Bronchial epithelial cell (primary cell): Measurements from ENCODE around the gene RNF130. TPM values are rescaled to one million over a fixed set of nuclear protein-coding genes. Genes with fewer than 3 reads are reported as not detected.

Source experiments
- DNase-seq: peaks from one replicate; pipeline ENCODE4 v3.0.0-alpha.2; 2010; ENCODE audit warnings: low read depth
- FAIRE-seq: peaks from 2 replicates; lab custom pipeline; 2011; peaks lifted over from hg19 to GRCh38; lab: Jason Lieb, UNC
- H3K27me3 ChIP-seq: 2 replicates; pipeline ENCODE4 v1.5.1; 2011; ENCODE audit warnings: low read length; ENCODE audit not compliant: control insufficient read depth, insufficient read depth
- H3K36me3 ChIP-seq: 2 replicates; pipeline ENCODE4 v1.5.1; 2011; ENCODE audit warnings: low read length; ENCODE audit not compliant: control insufficient read depth, insufficient read depth
- H3K4me3 ChIP-seq: 2 replicates; pipeline ENCODE4 v1.5.1; 2011; ENCODE audit warnings: mild to moderate bottlenecking, low read depth, low read length, control low read depth
- CTCF ChIP-seq: IDR thresholded peaks from 2 replicates; pipeline ENCODE4 v1.5.1; 2011; ENCODE audit warnings: mild to moderate bottlenecking, moderate library complexity, low read length, control low read depth, inconsistent platforms; ENCODE audit not compliant: insufficient read depth, severe bottlenecking
- total RNA-seq: library from RNA; depleted of rRNA; stranded (reverse); fragments of >200 nt; gene quantifications from 2 replicates; pipeline ENCODE4 v1.2.1, GENCODE V29; 2014

RNF130 gene
- total RNA-seq, 1 donor from 2014 or later, result 16.8 TPM

DNA sequence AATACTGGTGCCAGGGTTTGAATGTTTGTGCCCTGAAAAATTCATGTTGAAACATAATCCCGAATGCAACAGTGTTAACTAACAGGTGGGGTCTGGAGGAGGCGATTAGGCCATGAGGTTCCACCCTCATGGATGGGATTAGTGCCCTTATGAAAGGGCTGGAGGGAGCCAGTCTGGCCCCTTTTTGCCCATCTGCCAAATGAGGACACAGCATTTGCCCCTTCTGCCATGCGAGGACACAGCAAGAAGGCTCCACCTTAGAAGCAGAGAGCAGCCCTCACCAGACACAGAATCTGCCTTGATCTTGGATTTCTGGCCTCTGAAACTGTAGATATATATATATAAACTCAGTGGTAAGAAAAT, 32.6 kb upstream of the RNF130 start:
- H3K27me3 ChIP-seq, result no peaks in the 10 kb centered on the region
- no peak for FAIRE-seq
- no peak for DNase-seq
- H3K36me3 ChIP-seq, result no peaks in the 10 kb centered on the region
- TF ChIP-seq CTCF, result no peak
- H3K4me3 ChIP-seq, result no peak overlapping the region

- Histone ChIP-seq H3K4me3 (no peak overlapping the region), H3K27me3 (no peaks in the 10 kb centered on the region), H3K36me3 (no peaks in the 10 kb centered on the region)
- no peak for TF ChIP-seq CTCF
- FAIRE-seq (no peak), DNase-seq (no peak)
These were observed 32.1 kb upstream of the RNF130 start for GRCh38 chr5:180103487-180104167.

DNA sequence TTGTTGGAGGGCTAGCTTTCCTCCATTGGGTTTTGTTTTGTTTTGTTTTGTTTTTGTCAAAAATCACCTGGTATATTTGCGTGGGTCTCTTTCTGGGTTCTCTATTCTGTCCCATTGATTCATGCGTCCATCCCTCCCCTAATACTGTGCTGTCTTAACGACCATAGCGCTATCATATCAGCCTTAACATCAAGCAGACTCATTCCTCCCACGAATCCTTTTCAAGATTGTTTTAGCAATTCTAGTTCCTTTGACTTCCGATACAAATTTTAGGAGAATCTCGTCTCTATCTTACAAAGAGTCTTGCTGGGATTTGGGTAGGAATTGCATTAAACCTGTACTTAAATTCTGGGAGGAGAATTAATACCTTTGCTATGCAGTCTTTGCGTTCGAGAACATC, 31.1 kb upstream of the RNF130 start:
- H3K4me3 ChIP-seq, result no peak overlapping the region
- no peak for DNase-seq
- TF ChIP-seq CTCF, result no peak
- no peaks in the 10 kb centered on the region for H3K27me3 ChIP-seq
- no peak for FAIRE-seq
- no peaks in the 10 kb centered on the region for H3K36me3 ChIP-seq

- no peak for FAIRE-seq
- Histone ChIP-seq H3K4me3 (no peak overlapping the region), H3K36me3 (no peaks in the 10 kb centered on the region), H3K27me3 (no peaks in the 10 kb centered on the region)
- no peak for DNase-seq
- TF ChIP-seq CTCF, result no peak
These were observed 30.0 kb upstream of the RNF130 start for GRCh38 chr5:180101451-180102105.

DNA sequence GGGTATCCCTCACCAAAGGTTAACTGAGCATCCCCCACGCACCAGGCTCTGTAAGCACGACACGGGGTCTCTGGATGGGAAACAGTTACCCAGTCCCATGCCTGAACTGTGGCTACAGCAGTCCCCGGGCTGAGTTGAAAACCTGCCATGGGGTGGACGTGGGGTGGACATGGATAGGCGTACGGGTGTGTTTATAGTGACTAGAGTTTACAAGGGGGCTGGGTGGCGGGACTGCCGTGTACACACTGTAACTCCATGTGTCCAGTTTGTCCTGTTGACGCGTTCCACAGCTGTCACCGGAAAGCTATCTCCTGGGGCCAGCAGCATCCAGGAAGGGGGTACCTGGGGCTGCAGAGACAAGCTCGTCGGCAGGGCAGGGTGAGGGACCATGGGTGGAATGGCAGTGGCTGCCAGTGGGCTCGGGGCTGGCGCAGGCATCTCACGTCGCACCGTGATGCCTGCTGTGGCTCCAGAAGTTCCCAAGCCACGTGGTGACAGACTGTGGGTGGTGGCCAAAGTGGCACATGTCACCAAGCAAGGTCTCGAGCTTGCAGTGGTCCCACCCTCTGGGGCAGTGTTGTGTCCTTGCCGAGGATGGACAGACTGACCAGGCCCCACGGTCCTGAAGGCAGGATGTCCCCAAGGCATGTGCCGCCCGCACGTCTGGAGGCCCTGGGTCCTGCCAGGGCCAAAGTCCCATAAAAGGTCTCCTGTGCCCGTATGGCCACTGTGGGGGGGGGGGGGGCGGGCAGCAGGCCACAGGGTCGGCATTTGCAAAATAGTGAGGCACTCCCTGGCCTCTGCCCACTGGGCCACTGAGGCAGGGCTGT, 29.3 kb upstream of the RNF130 start:
- DNase-seq, result no peak
- no peaks in the 10 kb centered on the region for H3K36me3 ChIP-seq
- no peaks in the 10 kb centered on the region for H3K27me3 ChIP-seq
- no peak overlapping the region for H3K4me3 ChIP-seq
- TF ChIP-seq CTCF, result no peak
- no peak for FAIRE-seq
